ENCODE measurements around the gene NCCRP1. TPM values are rescaled to one million over a fixed set of nuclear protein-coding genes. Genes with fewer than 3 reads are reported as not detected.
"Not testable (repeated sequence)": the region's sequence is repeated elsewhere in the genome, so short reads cannot be mapped to it uniquely, and the experiment has no call there.

NCCRP1 gene
- total and polyA plus RNA-seq, 2 donors (not counting 1 experiment from before 2014, with no cell fraction given): not detected

DNA sequence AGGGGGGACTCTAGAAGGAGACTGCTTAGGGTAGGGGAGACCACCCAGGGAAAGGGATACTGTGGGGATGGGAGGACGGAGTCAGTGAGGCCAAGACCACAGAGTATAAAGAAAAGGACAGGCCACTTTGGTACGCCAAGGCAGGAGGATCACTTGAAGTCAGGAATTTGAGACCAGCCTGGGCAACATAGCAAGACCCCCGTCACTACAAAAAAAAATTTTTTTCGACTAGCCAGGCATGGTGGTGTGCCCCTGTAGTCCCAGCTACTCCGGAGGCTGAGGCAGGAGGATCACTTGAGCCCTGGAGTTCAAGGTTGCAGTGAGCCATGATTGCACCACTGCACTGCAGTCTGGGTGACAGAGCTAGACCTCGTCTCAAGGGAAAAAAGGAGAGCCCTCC is 41.4 kb downstream of the NCCRP1 start:
- Histone ChIP-seq H3K36me3 (ENCODE audit: control insufficient read depth, insufficient read depth, low read length) (no peaks in the 10 kb centered on the region), H2AFZ (ENCODE audit: low read length) (no peak overlapping the region), H3K27ac (ENCODE audit: insufficient read depth, low read length) (no peak overlapping the region), H3K4me1 (ENCODE audit: control insufficient read depth, extremely low read depth, insufficient read depth, low read length) (no peaks in the 10 kb centered on the region), H3K27me3 (ENCODE audit: control insufficient read depth, insufficient read depth, low read length) (peaks cover 4% of the 10 kb centered on the region), H3K79me2 (ENCODE audit: control insufficient read depth, insufficient read depth, low read length) (no peaks in the 10 kb centered on the region), H3K4me2 (ENCODE audit: extremely low read depth, insufficient read depth, low read length) (no peak overlapping the region), H3K9me3 (ENCODE audit: control insufficient read depth, insufficient read depth, low read depth, low read length) (no peaks in the 10 kb centered on the region), H4K20me1 (ENCODE audit: control insufficient read depth, extremely low read depth, insufficient read depth, low read length) (no peaks in the 10 kb centered on the region), H3K9ac (ENCODE audit: insufficient read depth, low read length) (no peak overlapping the region), H3K4me3 (replicated peaks in 1 of 4; ENCODE audit: control extremely low read depth in 1 of 4, insufficient read depth in 1 of 4, low read depth in 3 of 4, low read length in 4 of 4) (no peak overlapping the region)
- TF ChIP-seq EZH2 (IDR thresholded peaks at IDR 0.05; ENCODE audit: low read length, missing control alignments): no peak
- TF ChIP-seq, protein P1, sequence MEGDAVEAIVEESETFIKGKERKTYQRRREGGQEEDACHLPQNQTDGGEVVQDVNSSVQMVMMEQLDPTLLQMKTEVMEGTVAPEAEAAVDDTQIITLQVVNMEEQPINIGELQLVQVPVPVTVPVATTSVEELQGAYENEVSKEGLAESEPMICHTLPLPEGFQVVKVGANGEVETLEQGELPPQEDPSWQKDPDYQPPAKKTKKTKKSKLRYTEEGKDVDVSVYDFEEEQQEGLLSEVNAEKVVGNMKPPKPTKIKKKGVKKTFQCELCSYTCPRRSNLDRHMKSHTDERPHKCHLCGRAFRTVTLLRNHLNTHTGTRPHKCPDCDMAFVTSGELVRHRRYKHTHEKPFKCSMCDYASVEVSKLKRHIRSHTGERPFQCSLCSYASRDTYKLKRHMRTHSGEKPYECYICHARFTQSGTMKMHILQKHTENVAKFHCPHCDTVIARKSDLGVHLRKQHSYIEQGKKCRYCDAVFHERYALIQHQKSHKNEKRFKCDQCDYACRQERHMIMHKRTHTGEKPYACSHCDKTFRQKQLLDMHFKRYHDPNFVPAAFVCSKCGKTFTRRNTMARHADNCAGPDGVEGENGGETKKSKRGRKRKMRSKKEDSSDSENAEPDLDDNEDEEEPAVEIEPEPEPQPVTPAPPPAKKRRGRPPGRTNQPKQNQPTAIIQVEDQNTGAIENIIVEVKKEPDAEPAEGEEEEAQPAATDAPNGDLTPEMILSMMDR (conservative IDR thresholded peaks at IDR 0.05 in 1 of 2, IDR thresholded peaks at IDR 0.05 in 1 of 2; ENCODE audit: low read depth in 1 of 2, low read length in 2 of 2): no peak
- DNase-seq (ENCODE audit: low read depth in 2 of 2): no peak

DNA sequence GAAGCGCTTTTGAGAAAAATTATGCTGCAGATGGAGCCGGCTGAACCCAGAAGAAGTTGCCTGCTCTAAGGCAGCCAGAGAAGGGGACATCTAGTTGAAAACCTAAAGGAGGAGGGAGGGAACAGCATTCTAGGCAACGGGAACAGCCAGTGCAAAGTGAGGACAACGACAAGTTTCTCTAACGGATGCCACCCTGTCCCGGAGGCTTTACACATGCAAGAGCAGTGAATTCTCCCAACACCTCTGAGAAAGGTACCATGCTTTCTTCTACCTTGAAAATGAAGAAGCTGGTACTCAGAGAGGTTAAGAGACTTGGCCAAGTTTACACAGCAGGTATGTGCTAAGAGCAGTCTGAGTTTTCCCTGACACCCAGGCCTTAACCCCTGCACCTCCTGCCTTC is 42.2 kb downstream of the NCCRP1 start:
- H3K27ac ChIP-seq (ENCODE audit: insufficient read depth, low read length): no peak overlapping the region
- no peaks in the 10 kb centered on the region for H4K20me1 ChIP-seq (ENCODE audit: control insufficient read depth, extremely low read depth, insufficient read depth, low read length)
- H3K9ac ChIP-seq (ENCODE audit: insufficient read depth, low read length): no peak overlapping the region
- H3K36me3 ChIP-seq (ENCODE audit: control insufficient read depth, insufficient read depth, low read length): no peaks in the 10 kb centered on the region
- no peaks in the 10 kb centered on the region for H3K4me1 ChIP-seq (ENCODE audit: control insufficient read depth, extremely low read depth, insufficient read depth, low read length)
- no peak overlapping the region for H2AFZ ChIP-seq (ENCODE audit: low read length)
- no peak overlapping the region for H3K4me3 ChIP-seq (replicated peaks in 1 of 4; ENCODE audit: control extremely low read depth in 1 of 4, insufficient read depth in 1 of 4, low read depth in 3 of 4, low read length in 4 of 4)
- no peak for TF ChIP-seq EZH2 (IDR thresholded peaks at IDR 0.05; ENCODE audit: low read length, missing control alignments)
- TF ChIP-seq, protein P1 (conservative IDR thresholded peaks at IDR 0.05 in 1 of 2, IDR thresholded peaks at IDR 0.05 in 1 of 2; ENCODE audit: low read depth in 1 of 2, low read length in 2 of 2): no peak
- H3K4me2 ChIP-seq (ENCODE audit: extremely low read depth, insufficient read depth, low read length): no peak overlapping the region
- no peaks in the 10 kb centered on the region for H3K79me2 ChIP-seq (ENCODE audit: control insufficient read depth, insufficient read depth, low read length)
- H3K27me3 ChIP-seq (ENCODE audit: control insufficient read depth, insufficient read depth, low read length): peaks cover 4% of the 10 kb centered on the region
- no peak for DNase-seq (ENCODE audit: low read depth in 2 of 2)
- no peaks in the 10 kb centered on the region for H3K9me3 ChIP-seq (ENCODE audit: control insufficient read depth, insufficient read depth, low read depth, low read length)

DNA sequence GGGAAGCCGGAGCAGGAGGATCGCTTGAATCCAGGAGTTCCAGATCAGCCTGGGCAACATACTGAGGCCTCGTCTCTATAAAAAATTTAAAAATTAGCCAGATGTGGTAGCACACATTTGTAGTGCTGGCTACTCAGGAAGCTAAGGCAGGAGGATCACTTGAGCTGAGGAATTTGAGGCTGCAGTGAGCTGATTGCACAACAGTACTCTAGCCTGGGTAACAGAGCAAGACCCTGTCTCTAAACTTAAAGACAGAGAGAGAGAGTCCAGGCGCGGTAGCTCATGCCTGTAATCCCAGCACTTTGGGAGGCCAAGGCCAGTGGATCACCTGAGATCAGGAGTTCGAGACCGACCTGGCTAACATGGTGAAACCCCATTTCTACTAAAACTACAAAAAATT is 43.7 kb downstream of the NCCRP1 start:
- Histone ChIP-seq H3K9ac (ENCODE audit: insufficient read depth, low read length) (no peak overlapping the region), H3K79me2 (ENCODE audit: control insufficient read depth, insufficient read depth, low read length) (no peaks in the 10 kb centered on the region), H3K4me2 (ENCODE audit: extremely low read depth, insufficient read depth, low read length) (no peak overlapping the region), H3K27ac (ENCODE audit: insufficient read depth, low read length) (no peak overlapping the region), H3K36me3 (ENCODE audit: control insufficient read depth, insufficient read depth, low read length) (no peaks in the 10 kb centered on the region), H3K4me3 (replicated peaks in 1 of 4; ENCODE audit: control extremely low read depth in 1 of 4, insufficient read depth in 1 of 4, low read depth in 3 of 4, low read length in 4 of 4) (no peak overlapping the region), H3K27me3 (ENCODE audit: control insufficient read depth, insufficient read depth, low read length) (peaks cover 4% of the 10 kb centered on the region), H2AFZ (ENCODE audit: low read length) (no peak overlapping the region), H3K9me3 (ENCODE audit: control insufficient read depth, insufficient read depth, low read depth, low read length) (no peaks in the 10 kb centered on the region), H3K4me1 (ENCODE audit: control insufficient read depth, extremely low read depth, insufficient read depth, low read length) (no peaks in the 10 kb centered on the region), H4K20me1 (ENCODE audit: control insufficient read depth, extremely low read depth, insufficient read depth, low read length) (no peaks in the 10 kb centered on the region)
- DNase-seq (ENCODE audit: low read depth in 2 of 2): no peak
- TF ChIP-seq, protein P1 (conservative IDR thresholded peaks at IDR 0.05 in 1 of 2, IDR thresholded peaks at IDR 0.05 in 1 of 2; ENCODE audit: low read depth in 1 of 2, low read length in 2 of 2): no peak
- TF ChIP-seq EZH2 (IDR thresholded peaks at IDR 0.05; ENCODE audit: low read length, missing control alignments): no peak

DNA sequence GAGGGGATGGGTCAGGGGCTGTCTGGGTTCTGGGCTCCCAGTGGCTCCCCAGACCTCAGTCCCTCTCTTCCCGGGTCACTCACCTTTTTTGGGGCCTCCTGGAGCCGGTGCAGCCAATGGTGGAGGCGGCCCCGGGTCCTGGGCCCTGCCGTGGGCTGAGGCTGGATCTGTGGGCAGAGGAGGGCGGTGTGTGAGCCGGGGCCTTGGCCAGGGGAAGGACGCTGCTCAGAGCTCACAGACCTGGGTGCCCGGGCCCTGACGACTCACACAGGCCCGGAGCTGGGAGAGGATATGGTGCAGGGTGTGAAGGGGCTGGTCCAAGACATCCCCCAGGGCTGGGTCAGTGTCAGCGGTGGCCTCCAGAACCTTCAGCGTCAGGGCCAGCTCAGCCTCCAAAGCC is 47.0 kb downstream of the NCCRP1 start:
- DNase-seq (ENCODE audit: low read depth in 2 of 2); H3K36me3 ChIP-seq (ENCODE audit: control insufficient read depth, insufficient read depth, low read length); H3K4me1 ChIP-seq (ENCODE audit: control insufficient read depth, extremely low read depth, insufficient read depth, low read length); H3K4me3 ChIP-seq (replicated peaks in 1 of 4; ENCODE audit: control extremely low read depth in 1 of 4, insufficient read depth in 1 of 4, low read depth in 3 of 4, low read length in 4 of 4); H3K9me3 ChIP-seq (ENCODE audit: control insufficient read depth, insufficient read depth, low read depth, low read length); H3K9ac ChIP-seq (ENCODE audit: insufficient read depth, low read length); H3K4me2 ChIP-seq (ENCODE audit: extremely low read depth, insufficient read depth, low read length); H4K20me1 ChIP-seq (ENCODE audit: control insufficient read depth, extremely low read depth, insufficient read depth, low read length); H2AFZ ChIP-seq (ENCODE audit: low read length); H3K79me2 ChIP-seq (ENCODE audit: control insufficient read depth, insufficient read depth, low read length); H3K27ac ChIP-seq (ENCODE audit: insufficient read depth, low read length): not testable (repeated sequence)
- peaks cover 22% of the 10 kb centered on the region for H3K27me3 ChIP-seq (ENCODE audit: control insufficient read depth, insufficient read depth, low read length)

DNA sequence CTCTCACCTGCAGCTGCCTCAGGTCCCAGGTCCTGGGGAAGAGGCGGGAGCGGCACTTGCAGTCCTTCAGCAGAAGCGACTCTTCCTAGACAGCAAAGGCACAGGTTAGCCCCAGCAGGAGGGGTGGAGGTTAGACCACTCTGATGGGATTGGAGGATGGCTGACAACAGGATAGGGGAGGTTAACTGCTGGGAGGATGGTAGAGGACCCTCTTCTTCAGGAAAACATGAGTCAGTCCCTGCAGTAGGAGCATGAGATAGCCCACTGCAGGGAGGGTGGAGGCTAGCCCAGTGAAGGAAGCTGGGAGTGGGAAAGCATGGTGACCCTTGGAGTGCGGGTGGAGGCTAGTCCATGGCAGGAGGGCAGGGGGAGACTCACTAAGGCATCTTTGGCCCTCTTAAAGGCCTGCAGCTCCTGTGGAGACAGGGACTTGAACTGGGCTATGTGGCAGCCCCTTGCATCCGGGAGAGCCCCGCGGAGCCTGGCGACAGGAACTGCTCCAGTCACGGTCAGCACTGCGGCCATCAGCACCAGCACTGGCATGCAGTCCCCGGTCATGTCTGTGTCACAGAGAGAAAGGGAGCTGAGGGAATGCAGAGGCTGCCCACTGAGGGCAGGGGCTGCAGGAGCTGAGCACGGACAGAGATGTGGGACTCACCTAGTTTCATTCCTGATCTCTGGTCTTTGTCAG is 47.8 kb downstream of the NCCRP1 start, which contains the start of gene IFNL3:
Gene IFNL3 (minus strand): TSS at position 597 of the 691 bp plus-strand sequence. CDS start 39 bp downstream, at position 558.
- not testable (repeated sequence) for H3K4me1 ChIP-seq (ENCODE audit: control insufficient read depth, extremely low read depth, insufficient read depth, low read length); H3K79me2 ChIP-seq (ENCODE audit: control insufficient read depth, insufficient read depth, low read length); H3K4me3 ChIP-seq (replicated peaks in 1 of 4; ENCODE audit: control extremely low read depth in 1 of 4, insufficient read depth in 1 of 4, low read depth in 3 of 4, low read length in 4 of 4); DNase-seq (ENCODE audit: low read depth in 2 of 2); H3K4me2 ChIP-seq (ENCODE audit: extremely low read depth, insufficient read depth, low read length); H3K9me3 ChIP-seq (ENCODE audit: control insufficient read depth, insufficient read depth, low read depth, low read length); H3K27ac ChIP-seq (ENCODE audit: insufficient read depth, low read length); H3K9ac ChIP-seq (ENCODE audit: insufficient read depth, low read length); H2AFZ ChIP-seq (ENCODE audit: low read length); H4K20me1 ChIP-seq (ENCODE audit: control insufficient read depth, extremely low read depth, insufficient read depth, low read length); H3K36me3 ChIP-seq (ENCODE audit: control insufficient read depth, insufficient read depth, low read length)
- H3K27me3 ChIP-seq (ENCODE audit: control insufficient read depth, insufficient read depth, low read length): peaks cover 28% of the 10 kb centered on the region
